AG04450 (cell line): ENCODE results near the gene GLP2R. TPM values are rescaled to one million over a fixed set of nuclear protein-coding genes. Genes with fewer than 3 reads are reported as not detected.

Experiments
- CTCF ChIA-PET: fragments of 300-600, 350-600 bp; formaldehyde crosslinking; extraction: SDS; loops from one replicate; lab custom pipeline; 2022; ENCODE audit warnings: antibody characterized with exemption, inconsistent platforms; lab: Charles Lee
- POLR2A ChIA-PET: fragments of 350-600 bp; formaldehyde crosslinking; extraction: SDS; loops from one replicate; lab custom pipeline; 2021; ENCODE audit warnings: antibody characterized with exemption, inconsistent platforms; lab: Yijun Ruan, JAX
- DNase-seq: peaks from one replicate; pipeline ENCODE4 v3.0.0-alpha.2; 2011; ENCODE audit warnings: low read depth, low spot score
- H3K27ac ChIP-seq: one replicate; pipeline ENCODE4 v1.5.1; 2012; ENCODE audit warnings: low read depth, low read length, control low read depth
- H3K27me3 ChIP-seq: one replicate; pipeline ENCODE4 v1.6.0; 2012; ENCODE audit warnings: low read length; ENCODE audit not compliant: control insufficient read depth, insufficient read depth
- H3K4me3 ChIP-seq: 2 replicates; pipeline ENCODE4 v1.5.1; 2011; ENCODE audit warnings: mild to moderate bottlenecking, low read depth, low read length, control low read depth
- H3K9me3 ChIP-seq: 2 replicates; pipeline ENCODE4 v1.5.1; 2012; ENCODE audit warnings: low read length; ENCODE audit not compliant: control insufficient read depth, insufficient read depth
- CTCF ChIP-seq: IDR thresholded peaks from 2 replicates; pipeline ENCODE4 v1.5.1; 2011; ENCODE audit warnings: low read depth, low read length, control low read depth, inconsistent platforms
- polyA plus RNA-seq: library from polyadenylated mRNA; depleted of rRNA; stranded (reverse); fragments of >200 nt; gene quantifications from 2 replicates; pipeline ENCODE4 v1.2.3, GENCODE V29; 2011

GLP2R gene
- polyA plus RNA-seq, 1 experiment, result 0.63 TPM

- DNase-seq, result no peak
- H3K27me3 ChIP-seq, result no peaks in the 10 kb centered on the region
- TF ChIP-seq CTCF, result no peak
- H3K9me3 ChIP-seq, result peaks cover 35% of the 10 kb centered on the region
- H3K4me3 ChIP-seq, result no peak overlapping the region
- no peak overlapping the region for H3K27ac ChIP-seq
- ChIA-PET CTCF (no interaction called here), POLR2A (no interaction called here)
These were observed 18.4 kb downstream of the GLP2R start for GRCh38 chr17:9844153-9844552.

GRCh38 chr17:9845306-9845705 lies 19.6 kb downstream of the GLP2R start:
- POLR2A ChIA-PET, result no interaction called here
- CTCF ChIA-PET, result no interaction called here
- H3K4me3 ChIP-seq, result no peak overlapping the region
- no peak overlapping the region for H3K27ac ChIP-seq
- DNase-seq, result no peak
- no peak for TF ChIP-seq CTCF
- H3K9me3 ChIP-seq, result peaks cover 29% of the 10 kb centered on the region
- H3K27me3 ChIP-seq, result no peaks in the 10 kb centered on the region

GRCh38 chr17:9850151-9850550 lies 24.4 kb downstream of the GLP2R start:
- no peak for TF ChIP-seq CTCF
- CTCF ChIA-PET, result interaction anchor here (0.5 kb wide), 1 partner anchor 955 kb away, joined by 3 read pairs; no protein-coding TSS in a partner anchor

GRCh38 chr17:9854255-9854654 lies 28.5 kb downstream of the GLP2R start:
- Histone ChIP-seq H3K27me3 (no peaks in the 10 kb centered on the region), H3K9me3 (peaks cover 16% of the 10 kb centered on the region), H3K27ac (no peak overlapping the region), H3K4me3 (no peak overlapping the region)
- no peak for TF ChIP-seq CTCF
- no peak for DNase-seq
- ChIA-PET CTCF (no interaction called here), POLR2A (no interaction called here)

More at GRCh38 chr17:9850151-9850550, 24.4 kb downstream of the GLP2R start:
- DNase-seq, result no peak
- Histone ChIP-seq H3K4me3 (no peak overlapping the region), H3K27me3 (no peaks in the 10 kb centered on the region), H3K27ac (no peak overlapping the region), H3K9me3 (peaks cover 16% of the 10 kb centered on the region)
- POLR2A ChIA-PET, result no interaction called here

- TF ChIP-seq CTCF, result no peak
- POLR2A ChIA-PET, result no interaction called here
- H3K4me3 ChIP-seq, result no peak overlapping the region
- H3K27ac ChIP-seq, result no peak overlapping the region
- H3K27me3 ChIP-seq, result no peaks in the 10 kb centered on the region
- H3K9me3 ChIP-seq, result peaks cover 22% of the 10 kb centered on the region
- CTCF ChIA-PET, result no interaction called here
- DNase-seq, result no peak
These were observed 29.3 kb downstream of the GLP2R start for GRCh38 chr17:9855036-9855435.
